ENCODE results near the gene NIPAL3. TPM values are rescaled to one million over a fixed set of nuclear protein-coding genes. Genes with fewer than 3 reads are reported as not detected.

The NIPAL3 gene
- total RNA-seq, 4 donors from 2014 or later: 38.0 to 74.3 (median 57.3) TPM

DNA sequence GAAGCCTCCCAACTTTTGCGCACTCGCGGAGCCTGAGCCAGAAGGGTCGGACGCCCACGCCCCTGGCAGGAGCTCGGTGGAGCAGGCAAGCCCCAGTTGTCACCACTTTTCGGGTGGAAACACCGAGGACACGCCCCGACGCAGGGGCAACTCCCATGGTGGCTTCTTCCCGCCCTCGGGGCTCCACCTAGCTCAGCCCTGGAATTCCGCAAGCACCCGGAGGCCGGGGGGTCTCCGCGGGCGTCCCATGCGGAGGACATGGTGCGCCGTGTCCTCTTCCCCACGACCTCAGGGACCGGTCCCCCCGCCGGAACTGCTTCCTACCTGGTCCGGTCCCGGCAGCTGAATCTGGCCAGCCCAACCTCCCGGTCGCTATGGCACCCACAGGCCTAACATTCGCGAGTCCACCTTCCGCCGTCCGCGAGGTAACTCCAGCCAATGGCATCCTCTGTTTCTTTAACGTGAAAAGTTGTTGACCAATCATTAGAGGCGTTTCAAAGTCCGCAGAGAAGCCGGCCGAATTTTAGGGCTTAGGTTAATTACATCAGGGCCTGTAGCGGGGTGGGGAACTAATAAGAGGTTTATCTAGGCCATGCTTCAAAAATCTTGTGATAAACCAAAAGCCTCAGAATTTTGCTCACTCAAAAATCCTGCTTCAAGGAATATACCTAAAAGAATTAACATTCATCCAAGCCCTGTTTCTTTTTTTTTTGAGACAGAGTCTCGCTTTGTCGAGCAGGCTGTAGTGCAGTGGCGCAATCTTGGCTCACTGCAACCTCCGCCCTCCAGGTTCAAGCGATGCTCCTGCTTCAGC, 2.0 kb upstream of the NIPAL3 start, which contains the start of gene STPG1:
Gene STPG1, minus strand, starts transcription at position 433 of the 814 bp plus-strand sequence. CDS start 12,394 bp downstream, outside the sequence.
- DNase-seq: peak; percentile 76 to 92 (median 89)
- no peaks in the 10 kb centered on the region for H3K9me3 ChIP-seq
- H3K27ac ChIP-seq: peak within 1 kb of the TSS; percentile 72 to 90 (median 77)
- no peaks in the 10 kb centered on the region for H3K36me3 ChIP-seq
- H3K4me1 ChIP-seq: peaks cover 0 to 36% (median 7%) of the 10 kb centered on the region in 4 donors
- TF ChIP-seq, protein P1, sequence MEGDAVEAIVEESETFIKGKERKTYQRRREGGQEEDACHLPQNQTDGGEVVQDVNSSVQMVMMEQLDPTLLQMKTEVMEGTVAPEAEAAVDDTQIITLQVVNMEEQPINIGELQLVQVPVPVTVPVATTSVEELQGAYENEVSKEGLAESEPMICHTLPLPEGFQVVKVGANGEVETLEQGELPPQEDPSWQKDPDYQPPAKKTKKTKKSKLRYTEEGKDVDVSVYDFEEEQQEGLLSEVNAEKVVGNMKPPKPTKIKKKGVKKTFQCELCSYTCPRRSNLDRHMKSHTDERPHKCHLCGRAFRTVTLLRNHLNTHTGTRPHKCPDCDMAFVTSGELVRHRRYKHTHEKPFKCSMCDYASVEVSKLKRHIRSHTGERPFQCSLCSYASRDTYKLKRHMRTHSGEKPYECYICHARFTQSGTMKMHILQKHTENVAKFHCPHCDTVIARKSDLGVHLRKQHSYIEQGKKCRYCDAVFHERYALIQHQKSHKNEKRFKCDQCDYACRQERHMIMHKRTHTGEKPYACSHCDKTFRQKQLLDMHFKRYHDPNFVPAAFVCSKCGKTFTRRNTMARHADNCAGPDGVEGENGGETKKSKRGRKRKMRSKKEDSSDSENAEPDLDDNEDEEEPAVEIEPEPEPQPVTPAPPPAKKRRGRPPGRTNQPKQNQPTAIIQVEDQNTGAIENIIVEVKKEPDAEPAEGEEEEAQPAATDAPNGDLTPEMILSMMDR (IDR thresholded peaks at IDR 0.05): no peak
- peak; percentile 22 to 66 for TF ChIP-seq POLR2A (IDR thresholded peaks at IDR 0.05)
- peak within 1 kb of the TSS; percentile 69 to 88 (median 71) for H3K4me3 ChIP-seq
- no peaks in the 10 kb centered on the region for H3K27me3 ChIP-seq

DNA sequence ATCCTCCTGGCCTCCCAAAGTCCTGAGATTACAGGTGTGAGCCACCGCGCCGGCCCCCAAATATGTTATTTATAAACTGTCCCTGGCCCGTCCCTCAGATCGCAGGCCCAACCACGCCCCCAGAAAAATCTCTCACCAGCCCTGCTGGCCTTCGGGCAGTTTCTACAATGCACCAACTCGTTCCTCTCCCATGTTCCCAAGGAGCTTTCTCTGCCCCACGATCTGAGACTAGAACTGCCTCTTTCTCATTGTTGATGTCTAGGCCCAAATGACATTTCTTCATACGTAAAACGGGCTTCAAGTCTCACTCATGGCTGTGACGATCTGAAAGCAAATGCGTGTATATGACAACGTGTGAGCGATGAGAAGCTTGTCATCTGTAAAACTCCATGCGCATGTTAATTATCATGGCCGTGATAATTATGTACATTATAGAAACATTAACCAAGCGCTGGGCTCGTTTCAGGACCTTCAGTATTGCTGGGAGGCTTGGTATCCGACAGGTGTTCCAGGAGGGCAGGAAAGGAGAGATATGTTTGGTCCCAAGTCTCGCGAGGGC, 748 bp upstream of the NIPAL3 start:
- Histone ChIP-seq H3K27me3 (no peaks in the 10 kb centered on the region), H3K4me3 (peak overlapping the region; percentile 49 to 71 (median 61)), H3K4me1 (peaks cover 0 to 35% (median 7%) of the 10 kb centered on the region in 4 donors), H3K27ac (peak overlapping the region; percentile 64 to 82 (median 77)), H3K36me3 (peaks cover 0 to 6% (median 0%) of the 10 kb centered on the region in 3 donors), H3K9me3 (no peaks in the 10 kb centered on the region)
- no peak for DNase-seq
- TF ChIP-seq POLR2A (IDR thresholded peaks at IDR 0.05): no peak
- TF ChIP-seq, protein P1 (IDR thresholded peaks at IDR 0.05): no peak

DNA sequence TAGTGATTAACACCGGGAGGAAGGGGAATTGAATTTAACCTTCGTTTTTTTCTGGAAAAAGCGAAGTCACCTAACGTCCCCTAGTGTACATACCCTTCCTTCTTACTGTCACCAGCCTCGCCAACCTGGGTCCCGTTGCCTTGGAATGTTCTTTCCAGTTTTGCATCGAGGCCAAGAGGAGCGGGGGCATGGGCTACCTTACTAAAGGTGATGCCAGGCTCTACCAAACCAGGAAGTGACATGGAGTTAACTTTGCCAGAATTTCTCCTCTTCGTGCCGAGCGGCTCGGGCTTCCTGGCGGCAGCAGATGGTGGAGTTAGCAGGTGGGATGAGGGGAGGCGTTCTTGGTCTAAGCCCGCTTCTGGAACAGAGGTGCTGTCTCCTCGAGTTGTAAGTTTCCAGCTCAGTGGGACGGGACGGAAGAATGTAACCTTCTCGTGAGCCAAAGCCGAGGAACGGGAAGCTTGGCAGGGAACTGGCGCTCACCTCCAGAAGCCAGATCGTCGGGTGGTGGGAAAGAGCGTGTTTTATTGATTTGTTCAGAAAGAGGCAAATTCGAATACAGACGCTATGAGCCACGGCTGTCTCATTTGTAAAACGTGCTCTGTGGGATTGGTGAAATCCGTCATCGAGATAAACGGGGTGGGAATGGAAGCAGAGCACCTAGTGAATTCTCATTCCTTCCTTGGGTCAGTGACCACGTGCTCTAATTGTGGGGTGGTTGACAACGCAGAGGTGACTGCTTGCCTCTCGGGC, 486 bp downstream of the NIPAL3 start:
- peak overlapping the region; percentile 60 to 77 (median 66) for H3K27ac ChIP-seq
- peaks cover 0 to 17% (median 0%) of the 10 kb centered on the region in 3 donors for H3K36me3 ChIP-seq
- H3K9me3 ChIP-seq: no peaks in the 10 kb centered on the region
- TF ChIP-seq POLR2A (IDR thresholded peaks at IDR 0.05): no peak
- TF ChIP-seq, protein P1 (IDR thresholded peaks at IDR 0.05): no peak
- no peaks in the 10 kb centered on the region for H3K27me3 ChIP-seq
- H3K4me1 ChIP-seq: peaks cover 0 to 29% (median 7%) of the 10 kb centered on the region in 4 donors
- peak overlapping the region; percentile 49 to 71 (median 61) for H3K4me3 ChIP-seq
- DNase-seq: peak in 2 of 3 donors; percentile 56 to 60

DNA sequence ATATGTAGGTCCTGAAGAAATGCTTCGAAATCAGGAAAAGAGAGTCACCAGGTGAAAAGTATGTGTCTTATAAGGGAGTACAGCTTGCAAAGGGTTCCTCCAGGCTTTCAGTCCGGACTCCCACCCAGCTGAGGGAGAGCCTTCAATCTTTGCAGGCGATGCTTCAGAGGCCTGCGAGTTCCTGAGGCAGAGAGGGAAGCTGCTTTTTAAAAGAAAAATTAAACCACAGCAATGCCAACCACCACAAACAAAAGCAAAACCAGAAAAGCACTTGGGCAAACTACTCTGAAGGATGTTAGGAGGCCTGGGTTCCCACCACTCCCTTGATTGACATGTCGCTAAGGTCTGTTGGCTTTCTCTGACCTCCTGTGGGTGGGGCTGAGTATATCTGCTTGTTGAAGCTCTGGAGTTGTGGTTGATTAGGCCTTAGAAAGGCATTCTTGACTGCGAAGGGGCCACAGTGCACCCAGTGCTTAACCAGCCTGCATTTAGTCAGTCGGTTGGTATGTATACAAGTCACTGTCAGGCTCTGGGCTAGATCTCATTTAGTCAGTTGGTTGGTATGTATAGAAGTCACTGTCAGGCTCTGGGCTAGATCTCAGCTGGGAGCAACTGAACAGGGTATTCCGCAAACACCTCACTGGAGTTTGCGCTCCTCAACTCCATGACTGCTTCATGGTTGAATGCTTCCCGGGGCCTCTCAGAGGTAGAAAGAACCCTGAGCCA, 1.2 kb downstream of the NIPAL3 start:
- Histone ChIP-seq H3K36me3 (peaks cover 0 to 25% (median 0%) of the 10 kb centered on the region in 3 donors), H3K27ac (peak overlapping the region; percentile 60 to 77 (median 66)), H3K27me3 (no peaks in the 10 kb centered on the region), H3K4me3 (peak overlapping the region; percentile 49 to 71 (median 61)), H3K4me1 (peaks cover 0 to 29% (median 7%) of the 10 kb centered on the region in 4 donors), H3K9me3 (no peaks in the 10 kb centered on the region)
- DNase-seq: peak in 2 of 3 donors; percentile 58 to 72
- no peak for TF ChIP-seq POLR2A (IDR thresholded peaks at IDR 0.05)
- TF ChIP-seq, protein P1 (IDR thresholded peaks at IDR 0.05): no peak

DNA sequence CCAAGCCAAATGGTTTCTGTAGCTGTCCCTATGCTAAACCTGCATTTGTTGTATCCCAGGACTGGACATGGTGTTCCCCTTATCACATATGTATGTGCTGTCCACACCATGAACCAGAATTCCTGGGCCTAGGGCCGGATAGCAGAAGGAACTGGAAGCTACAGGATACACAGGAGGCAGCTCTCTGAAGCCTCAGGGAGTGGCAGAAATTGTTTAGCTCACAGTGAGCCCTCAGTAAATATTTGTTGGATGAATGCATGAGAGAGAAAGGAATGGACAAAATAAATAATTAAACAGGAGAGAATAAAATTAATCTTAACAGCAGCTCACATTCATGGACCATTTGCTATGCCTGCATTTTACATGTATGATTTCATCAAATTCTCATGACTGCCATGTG, 2.1 kb downstream of the NIPAL3 start:
- peaks cover 0 to 29% (median 7%) of the 10 kb centered on the region in 4 donors for H3K4me1 ChIP-seq
- TF ChIP-seq, protein P1 (IDR thresholded peaks at IDR 0.05): no peak
- no peak for TF ChIP-seq POLR2A (IDR thresholded peaks at IDR 0.05)
- H3K36me3 ChIP-seq: peaks cover 0 to 27% (median 0%) of the 10 kb centered on the region in 3 donors
- no peak overlapping the region for H3K27ac ChIP-seq
- no peaks in the 10 kb centered on the region for H3K9me3 ChIP-seq
- no peaks in the 10 kb centered on the region for H3K27me3 ChIP-seq
- DNase-seq: no peak
- H3K4me3 ChIP-seq: no peak overlapping the region
